H1 (cell line): ENCODE measurements around the gene CPLX1. TPM values are rescaled to one million over a fixed set of nuclear protein-coding genes. Genes with fewer than 3 reads are reported as not detected.

Experiments
- CTCF ChIA-PET: fragments of 300-600 bp; sonication (Branson Sonifier 250); formaldehyde crosslinking; loops from one replicate; lab custom pipeline; 2021; ENCODE audit not compliant: partially characterized antibody; lab: Charles Lee
- POLR2A ChIA-PET: fragments of 300-600 bp; sonication (Branson Sonifier 250); formaldehyde crosslinking; loops from one replicate; lab custom pipeline; 2021; ENCODE audit warnings: inconsistent platforms; ENCODE audit not compliant: partially characterized antibody; lab: Charles Lee
- DNase-seq, 2 experiments: peaks; one replicate each; pipeline versions ENCODE4 v3.0.0 to v3.0.0-alpha.2; 2010 to 2022; ENCODE audit warnings: low spot score in 2 of 2, low read depth in 1 of 2, mixed read lengths in 1 of 2
- FAIRE-seq: peaks from 2 replicates; lab custom pipeline; 2011; peaks lifted over from hg19 to GRCh38; lab: Jason Lieb, UNC
- H2AFZ ChIP-seq: 2 replicates; pipeline ENCODE4 v1.8.1; 2012; ENCODE audit warnings: low read length, inconsistent platforms
- H2AK5ac ChIP-seq: 2 replicates; pipeline ENCODE4 v1.6.1; 2013; ENCODE audit warnings: low read depth, low read length
- H2BK120ac ChIP-seq: replicated peaks from 2 replicates; pipeline ENCODE3; 2013; ENCODE audit warnings: low read depth, low read length, inconsistent platforms
- H2BK12ac ChIP-seq: 2 replicates; pipeline ENCODE4 v1.6.1; 2013; ENCODE audit warnings: low read depth, low read length
- H2BK15ac ChIP-seq: 2 replicates; pipeline ENCODE4 v1.6.1; 2013; ENCODE audit warnings: low read length
- H2BK20ac ChIP-seq: 2 replicates; pipeline ENCODE4 v1.6.1; 2013; ENCODE audit warnings: low read length
- H2BK5ac ChIP-seq: 2 replicates; pipeline ENCODE4 v1.6.1; 2013; ENCODE audit warnings: low read depth, low read length
- H3K14ac ChIP-seq: 2 replicates; pipeline ENCODE4 v1.6.1; 2013; ENCODE audit warnings: inconsistent platforms; ENCODE audit not compliant: insufficient read length
- H3K18ac ChIP-seq: 2 replicates; pipeline ENCODE4 v1.6.1; 2013; ENCODE audit warnings: low read length; ENCODE audit errors: extremely low read depth
- H3K23ac ChIP-seq: 2 replicates; pipeline ENCODE4 v1.6.1; 2013; ENCODE audit warnings: inconsistent platforms; ENCODE audit not compliant: insufficient read length
- H3K23me2 ChIP-seq: 2 replicates; pipeline ENCODE4 v1.6.1; 2013; ENCODE audit warnings: low read depth, low read length
- H3K27ac ChIP-seq: 2 replicates; pipeline ENCODE4 v1.6.1; 2011; ENCODE audit warnings: low read depth, low read length, inconsistent platforms
- H3K27me3 ChIP-seq, 4 experiments: replicated peaks in 1 of 4; 1 replicate in 1 of 4; 2 replicates in 3 of 4; pipeline versions ENCODE4 v1.6.1 to v1.8.1; 2011 to 2013; ENCODE audit warnings: low read length in 3 of 4, mild to moderate bottlenecking in 3 of 4, inconsistent platforms in 2 of 4, mixed read lengths in 2 of 4, moderate library complexity in 1 of 4; ENCODE audit not compliant: control insufficient read depth in 3 of 4, insufficient read depth in 3 of 4; ENCODE audit errors: extremely low read depth in 1 of 4
- H3K36me3 ChIP-seq, 4 experiments: 2 replicates each; pipeline versions ENCODE4 v1.6.1 to v1.8.1; 2011 to 2013; ENCODE audit warnings: mild to moderate bottlenecking in 4 of 4, low read length in 3 of 4, moderate library complexity in 2 of 4, control low read depth in 1 of 4, inconsistent platforms in 1 of 4; ENCODE audit not compliant: insufficient read depth in 4 of 4, control insufficient read depth in 2 of 4
- H3K4ac ChIP-seq: replicated peaks from 2 replicates; pipeline ENCODE3; 2013; ENCODE audit warnings: low read length, low read depth, mixed read lengths, inconsistent platforms; ENCODE audit not compliant: insufficient read length
- H3K4me1 ChIP-seq, 4 experiments: replicated peaks in 1 of 4; 1 replicate in 1 of 4; 2 replicates in 3 of 4; pipeline versions ENCODE4 v1.6.1 to v1.8.1; 2011 to 2013; ENCODE audit warnings: low read length in 3 of 4, inconsistent platforms in 2 of 4, mixed read lengths in 1 of 4; ENCODE audit not compliant: insufficient read depth in 4 of 4, control insufficient read depth in 3 of 4
- H3K4me2 ChIP-seq, 2 experiments: 2 replicates each; pipeline versions ENCODE4 v1.6.1 to v1.8.1; 2011 to 2013; ENCODE audit warnings: low read depth in 2 of 2, low read length in 2 of 2, control low read depth in 1 of 2, inconsistent platforms in 1 of 2, mild to moderate bottlenecking in 1 of 2; ENCODE audit not compliant: insufficient read depth in 1 of 2
- H3K4me3 ChIP-seq, 4 experiments: fragments of 200-600, 300-600 bp in 1 of 4; sonication (generic), shearing (Covaris generic), sonication (Bioruptor Twin) in 1 of 4; 2 replicates each; pipeline versions ENCODE4 v1.5.1 to v1.8.1; 2011 to 2016; ENCODE audit warnings: low read length in 4 of 4, low read depth in 3 of 4, control low read depth in 2 of 4, inconsistent platforms in 2 of 4, mild to moderate bottlenecking in 2 of 4, mixed read lengths in 1 of 4, moderate library complexity in 1 of 4; ENCODE audit not compliant: insufficient read depth in 2 of 4; ENCODE audit errors: extremely low read depth in 1 of 4
- H3K56ac ChIP-seq: replicated peaks from 2 replicates; pipeline ENCODE3; 2013; ENCODE audit warnings: low read depth, mild to moderate bottlenecking, mixed read lengths, low read length, inconsistent platforms; ENCODE audit not compliant: insufficient read length
- H3K79me1 ChIP-seq: 2 replicates; pipeline ENCODE4 v1.6.1; 2013; ENCODE audit warnings: low read depth, low read length, control low read depth
- H3K79me2 ChIP-seq, 2 experiments: 2 replicates each; pipeline versions ENCODE4 v1.6.1 to v1.8.1; 2012 to 2013; ENCODE audit warnings: low read length in 2 of 2, mild to moderate bottlenecking in 2 of 2, inconsistent platforms in 1 of 2; ENCODE audit not compliant: insufficient read depth in 2 of 2, control insufficient read depth in 1 of 2
- H3K9ac ChIP-seq, 4 experiments: replicated peaks in 1 of 4; 1 replicate in 1 of 4; 2 replicates in 3 of 4; pipeline versions ENCODE4 v1.6.1 to v1.8.1; 2011 to 2013; ENCODE audit warnings: low read depth in 3 of 4, low read length in 3 of 4, control low read depth in 2 of 4, mild to moderate bottlenecking in 2 of 4, moderate library complexity in 2 of 4, inconsistent platforms in 1 of 4; ENCODE audit errors: extremely low read depth in 1 of 4
- H3K9me3 ChIP-seq, 2 experiments: 2 replicates each; pipeline versions ENCODE4 v1.6.1 to v1.8.1; 2012 to 2013; ENCODE audit warnings: mild to moderate bottlenecking in 2 of 2, moderate library complexity in 2 of 2, control low read depth in 1 of 2, inconsistent platforms in 1 of 2, low read depth in 1 of 2, low read length in 1 of 2, mixed read lengths in 1 of 2; ENCODE audit not compliant: insufficient read depth in 2 of 2
- H4K20me1 ChIP-seq, 2 experiments: replicated peaks in 1 of 2; 2 replicates each; pipeline versions ENCODE3 to v1.8.1; 2011 to 2013; ENCODE audit warnings: inconsistent platforms in 2 of 2, low read length in 2 of 2, mild to moderate bottlenecking in 1 of 2; ENCODE audit not compliant: insufficient read depth in 2 of 2, control insufficient read depth in 1 of 2
- H4K5ac ChIP-seq: 2 replicates; pipeline ENCODE4 v1.6.1; 2013; ENCODE audit warnings: low read length, low read depth, mixed read lengths, inconsistent platforms; ENCODE audit not compliant: insufficient read length
- H4K8ac ChIP-seq: 2 replicates; pipeline ENCODE4 v1.8.0; 2013; ENCODE audit warnings: mild to moderate bottlenecking, moderate library complexity, low read length, inconsistent platforms; ENCODE audit not compliant: insufficient read depth; ENCODE audit errors: extremely low read depth
- H4K91ac ChIP-seq: replicated peaks from 2 replicates; pipeline ENCODE3; 2013; ENCODE audit warnings: low read length, mixed read lengths, inconsistent platforms; ENCODE audit not compliant: insufficient read length
- BACH1 ChIP-seq: IDR thresholded peaks from 2 replicates; pipeline ENCODE4 v1.6.1; 2012; ENCODE audit warnings: low read length, improper control_type of control experiment
- BCL11A ChIP-seq, 2 experiments: IDR thresholded peaks; one replicate each; pipeline ENCODE4 v1.6.1; 2011; ENCODE audit warnings: low read depth in 2 of 2, low read length in 2 of 2, mild to moderate bottlenecking in 2 of 2
- SP2 ChIP-seq: IDR thresholded peaks from 2 replicates; pipeline ENCODE4 v1.6.1; 2012; ENCODE audit warnings: mild to moderate bottlenecking, low read length, inconsistent platforms
- WGBS, 2 experiments: shearing (Covaris generic) in 1 of 2; methylation state at CpG; one replicate each; pipeline versions ENCODE4 v1.1.6 to v1.1.7; 2013 to 2015; ENCODE audit warnings: low lambda C conversion rate in 2 of 2, mixed read lengths in 2 of 2, inconsistent platforms in 1 of 2, low coverage in 1 of 2, missing lambda C conversion rate in 1 of 2; ENCODE audit not compliant: insufficient replicate concordance in 2 of 2, insufficient coverage in 1 of 2, insufficient read length in 1 of 2; ENCODE audit errors: extremely low coverage in 1 of 2, missing lambda C conversion rate in 1 of 2; 5-methylcytosine and 5-hydroxymethylcytosine counted together
- polyA plus RNA-seq, 7 experiments: library from polyadenylated mRNA; depleted of rRNA in 3 of 7; stranded (reverse) in 5 of 7; unstranded in 2 of 7; fragments of >200 nt in 5 of 7; fragments of 200-250 nt in 2 of 7; gene quantifications; 1 replicate in 5 of 7; 2 replicates in 1 of 7; 4 replicates in 1 of 7; pipeline versions ENCODE4 v1.2.1 to v1.2.3, GENCODE V29; 2011 to 2013; ENCODE audit warnings: missing spikeins in 2 of 7, mixed read lengths in 2 of 7
- total RNA-seq: library from RNA; stranded (reverse); fragmentation: NEBNext Ultra II Directional; extraction: Animal tissue kit (Norgen Biotek cat#: 25700); gene quantifications from 2 replicates; pipeline ENCODE4 v1.2.1, GENCODE V29; 2021

The CPLX1 gene
- total and polyA plus RNA-seq, 2 of the 8 experiments (the other 6 are each of a cell fraction or from before 2014, with no cell fraction given), result 0.32 to 0.56 TPM

DNA sequence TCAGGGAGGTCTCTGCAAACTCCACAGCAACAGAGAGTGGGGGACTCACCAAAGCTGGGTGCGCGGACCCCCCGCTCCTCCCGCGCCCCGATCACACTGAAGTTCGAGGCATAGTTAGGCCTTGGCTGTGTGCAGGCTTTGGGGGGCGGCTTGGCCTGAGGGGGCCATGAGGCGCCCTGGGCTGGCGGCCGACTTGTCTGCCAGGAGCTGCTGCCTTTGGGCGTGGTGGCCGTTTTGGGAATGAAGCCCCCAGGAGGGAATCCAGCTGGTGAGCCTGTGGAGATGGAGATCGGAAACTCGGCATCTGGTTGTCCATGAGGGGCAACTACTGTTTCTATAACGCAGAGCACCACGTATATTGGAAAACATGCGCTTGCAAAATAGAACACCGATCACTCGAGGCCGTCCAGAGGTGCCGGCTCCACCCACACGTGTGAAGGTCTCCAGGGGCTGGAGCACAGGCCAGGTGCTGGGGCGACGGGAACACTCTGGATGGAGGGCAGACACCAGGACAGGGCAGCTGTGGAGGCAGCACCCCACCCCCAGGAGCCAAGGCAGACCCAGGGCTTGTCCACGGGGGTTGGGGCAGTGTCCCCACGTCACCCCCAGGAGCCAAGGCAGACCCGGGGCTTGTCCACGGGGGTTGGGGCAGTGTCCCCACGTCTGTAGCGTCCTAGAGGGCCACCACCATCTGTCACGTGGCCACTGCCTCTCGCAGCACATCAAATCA lies 25.9 kb upstream of the CPLX1 start:
- no peak overlapping the region for H3K4me3 ChIP-seq
- no peak overlapping the region for H3K4ac ChIP-seq
- H3K27ac ChIP-seq, result no peak overlapping the region
- no peak overlapping the region for H3K4me2 ChIP-seq
- POLR2A ChIA-PET, result no interaction called here
- WGBS, 2 experiments, result 88% methylated on average over 33 of the region's 33 CpGs; no CpG with 5 or more reads in 1 of the 2 experiments
- H3K27me3 ChIP-seq, result no peaks in the 10 kb centered on the region
- no peak overlapping the region for H4K8ac ChIP-seq
- no peaks in the 10 kb centered on the region; the same call in 1 of the 2 replicates for H3K79me1 ChIP-seq
- CTCF ChIA-PET, result interaction anchor here (0.8 to 2.2 kb wide), 5 partner anchors 10 to 109 kb away, joined by 3 to 8 read pairs (median 3); no protein-coding TSS in a partner anchor
- no peak overlapping the region for H2BK20ac ChIP-seq
- no peak overlapping the region for H4K91ac ChIP-seq
- no peak overlapping the region for H4K5ac ChIP-seq
- no peaks in the 10 kb centered on the region for H3K4me1 ChIP-seq
- H2BK5ac ChIP-seq, result no peak overlapping the region
- no peak overlapping the region for H3K9ac ChIP-seq
- H2AK5ac ChIP-seq, result no peak overlapping the region
- H3K56ac ChIP-seq, result no peak overlapping the region
- H3K14ac ChIP-seq, result no peak overlapping the region
- no peak overlapping the region for H2BK120ac ChIP-seq
- peaks cover 0 to 11% of the 10 kb centered on the region in 2 experiments for H4K20me1 ChIP-seq
- DNase-seq (no peak), FAIRE-seq (no peak)
- H2BK12ac ChIP-seq, result no peak overlapping the region; the same call in 1 of the 2 replicates
- H2AFZ ChIP-seq, result no peak overlapping the region
- no peaks in the 10 kb centered on the region for H3K79me2 ChIP-seq
- peaks cover 0 to 4% (median 2%) of the 10 kb centered on the region in 4 experiments; a peak in 5 of 8 replicates for H3K36me3 ChIP-seq
- no peaks in the 10 kb centered on the region for H3K23me2 ChIP-seq
- no peak overlapping the region for H3K18ac ChIP-seq
- no peaks in the 10 kb centered on the region for H3K9me3 ChIP-seq
- TF ChIP-seq BACH1 (no peak), SP2 (no peak), BCL11A (IDR thresholded peaks at IDR 0.05; ENCODE audit: low read depth in 2 of 2, low read length in 2 of 2) (no peak)
- no peak overlapping the region for H3K23ac ChIP-seq
- no peak overlapping the region for H2BK15ac ChIP-seq
